SK-N-SH treated with all-trans-retinoic acid at 6 μM for 48 hours (cell line): ENCODE measurements around the gene TCF12.

ENCODE experiments used
- ATAC-seq: fragments of 200-7000 bp; cut with Tn5 transposase; 3 replicates; pipeline ENCODE4 v1.9.1; 2020; ENCODE audit warnings: mild to moderate bottlenecking, moderate library complexity
- BACH2 ChIP-seq: fragments of 250-450 bp; sonication (Bioruptor Pico); IDR thresholded peaks from 2 replicates; pipeline ENCODE4 v1.9.0; 2021; ENCODE audit warnings: mild to moderate bottlenecking, borderline replicate concordance
- ESRRG ChIP-seq: fragments of 250-450 bp; sonication (Bioruptor Pico); IDR thresholded peaks from 2 replicates; pipeline ENCODE4 v1.6.1; 2021; ENCODE audit warnings: mild to moderate bottlenecking
- ISL1 ChIP-seq: fragments of 250-450 bp; sonication (Bioruptor Pico); IDR thresholded peaks from 2 replicates; pipeline ENCODE4 v2.1.2; 2022; ENCODE audit warnings: mild to moderate bottlenecking, moderate library complexity
- OSR1 ChIP-seq: fragments of 250-450 bp; sonication (Bioruptor Pico); IDR thresholded peaks from 2 replicates; pipeline ENCODE4 v1.8.0; 2022; ENCODE audit warnings: moderate library complexity, mild to moderate bottlenecking, inconsistent platforms
- PPARA ChIP-seq: fragments of 250-450 bp; sonication (Bioruptor Pico); IDR thresholded peaks from 2 replicates; pipeline ENCODE4 v1.5.0; 2020; ENCODE audit warnings: mild to moderate bottlenecking, borderline replicate concordance
- RARB ChIP-seq: fragments of 250-450 bp; sonication (Bioruptor Pico); IDR thresholded peaks from 2 replicates; pipeline ENCODE4 v1.8.0; 2021; ENCODE audit warnings: mild to moderate bottlenecking, moderate library complexity
- SNAI2 ChIP-seq: fragments of 250-450 bp; sonication (Bioruptor Pico); IDR thresholded peaks from 2 replicates; pipeline ENCODE4 v1.5.0; 2020; ENCODE audit warnings: mild to moderate bottlenecking, moderate library complexity
- TSHZ2 ChIP-seq: fragments of 250-450 bp; sonication (Bioruptor Pico); IDR thresholded peaks from 2 replicates; pipeline ENCODE4 v1.5.0; 2020; ENCODE audit warnings: mild to moderate bottlenecking, moderate library complexity
- ZC3H10 ChIP-seq: fragments of 250-450 bp; sonication (Bioruptor Pico); IDR thresholded peaks from 2 replicates; pipeline ENCODE4 v1.5.1; 2021; ENCODE audit warnings: mild to moderate bottlenecking, moderate library complexity
- ZFP3 ChIP-seq: fragments of 250-450 bp; sonication (Bioruptor Pico); IDR thresholded peaks from 2 replicates; pipeline ENCODE4 v1.5.0; 2020; ENCODE audit warnings: mild to moderate bottlenecking, moderate library complexity
- ZFP30 ChIP-seq: fragments of 450-650 bp; formaldehyde crosslinking; IDR thresholded peaks from 2 replicates; pipeline ENCODE4 v1.5.0; 2022; ENCODE audit warnings: mild to moderate bottlenecking, moderate library complexity
- ZNF565 ChIP-seq: fragments of 450-650 bp; formaldehyde crosslinking; conservative IDR thresholded peaks from 2 replicates; pipeline ENCODE4 v1.5.0; 2020; ENCODE audit warnings: low read depth, mild to moderate bottlenecking, moderate library complexity
- ZNF70 ChIP-seq: fragments of 450-650 bp; formaldehyde crosslinking; IDR thresholded peaks from 2 replicates; pipeline ENCODE4 v1.5.0; 2020; ENCODE audit warnings: mild to moderate bottlenecking, moderate library complexity

The TCF12 gene

GRCh38 chr15:57339321-57339720, 420.9 kb downstream of the TCF12 start:
- ATAC-seq = no peak
- no peak for TF ChIP-seq RARB
- no peak for TF ChIP-seq ZNF70 (CRISPR knock-in tag)
- TF ChIP-seq PPARA (CRISPR knock-in tag) = no peak
- no peak for TF ChIP-seq SNAI2 (CRISPR knock-in tag)
- no peak for TF ChIP-seq ZFP3 (CRISPR knock-in tag)
- no peak for TF ChIP-seq BACH2 (CRISPR knock-in tag)
- no peak for TF ChIP-seq OSR1 (CRISPR knock-in tag)
- no peak for TF ChIP-seq ISL1 (CRISPR knock-in tag)
- no peak for TF ChIP-seq ZNF565 (CRISPR knock-in tag)
- no peak for TF ChIP-seq TSHZ2 (CRISPR knock-in tag)
- TF ChIP-seq ZFP30 (CRISPR knock-in tag) = no peak
- TF ChIP-seq ZC3H10 (CRISPR knock-in tag) = no peak
- TF ChIP-seq ESRRG (CRISPR knock-in tag) = no peak
